Muscle of back (tissue), 11 donors: ENCODE results near the gene MSANTD2. TPM values are rescaled to one million over a fixed set of nuclear protein-coding genes. Genes with fewer than 3 reads are reported as not detected.

ENCODE experiments used
- DNase-seq, 3 donors: peaks; one replicate each; pipeline versions ENCODE4 v3.0.0 to v3.0.0-alpha.2; 2013
- polyA plus RNA-seq, 10 donors: library from polyadenylated mRNA; unstranded; fragments of 120-200 nt; gene quantifications; one replicate each; pipeline ENCODE4 v1.2.1, GENCODE V29; 2013; ENCODE audit not compliant: insufficient read length in 10 of 10

The MSANTD2 gene
- polyA plus RNA-seq, 10 donors, result 9.4 to 22.7 (median 13.8) TPM

DNA sequence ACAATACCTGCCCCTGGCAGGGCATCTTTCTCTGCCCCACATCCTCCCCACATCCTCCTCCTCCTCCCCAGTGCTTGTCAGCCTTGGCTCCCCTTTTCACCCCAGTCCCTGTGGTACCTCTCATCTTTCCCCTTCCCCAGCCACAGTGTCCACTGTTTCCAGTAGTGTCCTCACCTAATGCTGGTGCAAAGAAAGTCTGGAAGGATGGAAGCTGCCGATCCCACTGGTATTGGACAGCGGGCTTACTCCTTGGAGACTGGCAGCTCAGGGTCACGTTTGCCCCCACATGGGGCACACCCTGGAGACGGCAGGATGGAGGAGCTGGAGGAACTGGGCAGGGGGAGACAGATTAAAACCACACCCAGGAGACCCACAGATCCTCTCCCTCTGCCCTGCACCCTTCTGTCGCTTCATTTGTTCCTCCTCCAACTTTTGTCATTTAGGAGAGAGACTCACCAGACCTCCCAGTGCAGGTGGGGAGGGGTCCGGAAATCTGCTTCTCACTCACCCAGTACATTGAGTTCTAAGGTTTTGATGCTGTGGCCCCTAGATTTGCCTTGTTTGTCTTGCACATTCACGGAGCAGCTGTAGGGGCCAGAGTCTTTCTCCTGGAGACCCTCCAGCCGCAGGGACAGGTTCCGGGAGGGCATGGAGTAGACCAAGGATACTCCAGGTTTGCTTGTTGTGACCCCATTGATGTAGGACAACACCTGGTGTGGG lies 44.0 kb downstream of the MSANTD2 start:
- no peak for DNase-seq

DNA sequence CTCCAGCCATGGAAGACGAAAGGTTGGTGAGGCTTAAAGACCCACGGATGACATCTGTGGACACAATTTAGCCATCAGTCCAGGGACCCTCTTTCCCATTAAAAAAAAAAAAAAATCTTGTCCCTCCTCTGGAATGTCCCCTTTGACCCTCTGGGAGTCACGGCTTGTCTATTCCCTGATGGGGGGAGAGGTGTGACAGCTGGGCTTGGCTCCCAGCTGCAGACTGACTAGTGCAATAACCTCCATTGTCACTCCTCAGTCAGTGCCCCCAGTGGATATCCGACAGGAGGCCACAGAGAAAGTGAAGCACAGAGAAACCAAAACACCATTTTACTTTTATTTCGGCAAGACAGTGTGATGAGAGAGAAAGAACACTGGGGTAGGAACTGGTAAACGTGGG lies 45.5 kb downstream of the MSANTD2 start:
- DNase-seq, result no peak

DNA sequence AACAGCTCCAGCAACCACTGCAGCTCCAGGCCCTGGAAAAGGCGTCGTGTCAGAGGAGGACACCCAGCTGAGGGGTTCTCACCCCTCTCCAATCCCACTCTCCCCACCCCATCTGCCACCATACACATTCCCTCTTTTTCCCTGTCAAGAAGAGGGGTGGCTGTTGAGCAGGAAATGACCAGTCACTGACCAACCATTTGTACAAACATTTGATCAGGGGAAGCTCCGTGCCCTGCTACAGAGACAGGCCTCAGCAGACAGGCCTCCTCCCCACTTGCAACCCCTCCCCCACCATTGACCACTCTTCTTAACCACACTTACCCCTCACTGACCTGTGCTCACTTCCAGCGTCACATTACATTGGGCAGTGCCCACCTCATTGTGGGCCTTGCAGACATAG lies 45.9 kb downstream of the MSANTD2 start:
- DNase-seq, result no peak

DNA sequence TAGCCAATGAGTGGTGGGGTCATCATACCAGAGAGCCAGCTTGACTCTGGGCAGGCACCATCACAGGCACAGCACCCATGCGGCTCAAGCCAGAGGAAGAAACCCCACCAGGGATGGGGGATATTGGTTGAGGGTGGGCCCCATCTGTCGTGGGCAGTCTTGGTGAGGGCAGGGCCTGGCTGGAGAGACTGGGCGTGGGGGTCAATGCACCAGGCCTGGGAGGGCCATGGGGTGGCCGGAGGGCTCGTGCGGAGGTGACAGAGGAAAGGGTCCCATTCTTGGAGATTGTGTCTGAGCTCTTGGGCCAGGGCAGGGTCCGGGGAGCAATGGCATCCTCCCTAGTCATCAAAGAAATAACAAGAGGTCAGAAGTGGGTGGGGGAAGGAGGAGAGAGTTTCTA lies 46.6 kb downstream of the MSANTD2 start:
- no peak for DNase-seq

DNA sequence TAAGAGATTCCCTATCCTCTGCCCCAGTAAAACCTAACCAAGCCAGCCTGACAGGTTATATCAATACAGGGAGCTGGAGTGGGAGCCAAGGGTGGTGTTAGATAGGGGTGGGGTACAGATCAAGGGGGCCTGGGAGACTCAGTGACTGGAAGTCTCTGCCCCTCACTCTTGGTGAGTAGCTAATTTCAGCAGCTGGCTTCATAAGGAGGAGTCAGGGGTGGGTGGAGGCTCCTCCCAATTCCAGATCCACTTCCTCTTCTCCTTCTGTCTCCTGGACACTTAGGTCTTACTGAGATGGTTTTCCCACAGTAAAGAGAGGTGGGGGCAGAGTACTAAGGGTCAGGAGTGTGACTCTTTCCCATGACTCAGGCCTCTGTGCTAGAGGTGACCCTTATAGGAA lies 47.0 kb downstream of the MSANTD2 start:
- no peak for DNase-seq

DNA sequence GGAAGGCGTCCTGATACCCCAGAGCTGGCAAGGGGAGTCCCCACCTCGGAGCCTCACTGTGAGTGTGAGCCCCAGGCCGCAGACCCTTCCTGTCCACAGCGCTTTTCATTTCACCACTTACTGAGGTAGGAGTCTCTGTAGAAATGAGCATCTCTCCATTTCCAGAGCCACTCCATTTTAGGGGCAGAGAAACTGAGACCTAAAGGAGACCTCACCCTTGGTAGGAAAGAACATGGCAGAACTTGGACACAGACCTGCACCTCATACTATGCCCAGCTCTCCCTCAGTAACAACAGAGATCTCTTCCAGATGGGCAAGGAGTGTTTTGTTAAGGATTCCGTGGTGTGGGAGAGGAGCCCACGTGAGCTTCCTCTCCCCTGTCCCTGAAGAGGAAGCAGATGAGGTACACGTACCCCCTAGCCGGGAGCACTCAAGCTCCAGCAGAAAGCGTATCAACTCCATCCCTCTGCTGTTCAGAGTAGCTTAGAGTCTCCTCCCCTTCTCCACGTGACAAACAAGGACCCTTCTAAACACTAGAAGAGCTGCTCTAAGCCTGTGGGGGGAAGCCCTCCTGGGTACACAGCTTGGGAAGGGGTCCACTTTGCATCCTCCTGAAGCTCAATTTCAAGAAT lies 47.6 kb downstream of the MSANTD2 start:
- no peak for DNase-seq

DNA sequence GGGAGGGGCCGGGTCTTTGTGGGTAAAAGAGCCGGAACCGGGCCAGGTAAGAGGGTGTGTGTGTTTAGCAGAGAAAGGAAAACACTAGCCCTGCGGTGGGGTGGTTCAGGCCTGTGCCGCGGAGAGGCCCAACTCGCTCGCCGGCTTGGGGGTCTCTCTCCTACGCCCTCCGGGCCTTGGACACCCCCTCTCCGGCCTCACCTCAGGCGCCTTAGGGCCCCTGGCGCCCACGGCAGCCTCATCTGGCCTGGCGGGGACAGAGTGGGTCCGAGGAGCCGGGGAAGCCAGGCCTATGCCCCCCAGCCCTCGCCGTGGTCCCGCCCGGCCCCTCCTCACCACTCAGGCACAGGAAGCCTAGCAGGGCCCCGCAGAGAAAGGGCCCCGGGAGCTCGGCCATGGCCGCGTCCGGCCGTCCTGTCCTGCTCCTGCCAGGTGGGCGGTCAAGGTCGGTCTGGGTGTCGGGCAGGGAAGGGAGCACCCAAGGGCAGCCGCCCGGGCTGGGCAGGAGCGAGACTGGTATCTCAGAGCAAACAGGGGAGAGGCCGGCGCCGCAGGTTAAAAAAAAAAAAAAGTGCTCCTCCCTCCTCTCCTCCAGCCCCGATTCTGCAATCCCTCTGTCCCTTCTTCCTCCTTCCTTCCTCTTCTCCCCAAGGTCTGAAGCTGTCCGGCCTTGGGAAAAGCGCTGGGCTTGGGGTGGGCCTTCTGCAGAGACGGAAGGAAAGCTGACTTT lies 48.3 kb downstream of the MSANTD2 start, which contains the start of gene VSIG2:
Gene VSIG2, minus strand, starts transcription at position 515 of the 730 bp plus-strand sequence. Its CDS starts 118 bp downstream, at position 397.
- DNase-seq, result no peak

DNA sequence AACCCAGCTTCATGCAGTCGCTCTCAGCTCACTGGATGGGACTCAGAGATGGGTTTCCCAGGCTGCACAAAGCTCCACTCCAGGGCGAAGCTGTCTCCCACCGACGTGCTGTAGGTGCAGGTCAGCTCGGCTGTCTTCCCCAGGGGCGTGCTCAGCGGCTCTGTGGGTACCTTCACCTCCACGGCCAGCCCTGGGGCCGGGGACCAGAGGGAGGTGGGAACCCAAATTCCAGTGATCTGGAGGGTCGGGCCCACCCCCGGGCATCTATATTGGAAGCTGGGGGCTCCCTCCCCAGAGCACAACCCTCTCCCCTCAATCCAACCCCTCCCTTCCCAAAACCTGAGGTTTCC lies 48.8 kb downstream of the MSANTD2 start:
- DNase-seq, result no peak

DNA sequence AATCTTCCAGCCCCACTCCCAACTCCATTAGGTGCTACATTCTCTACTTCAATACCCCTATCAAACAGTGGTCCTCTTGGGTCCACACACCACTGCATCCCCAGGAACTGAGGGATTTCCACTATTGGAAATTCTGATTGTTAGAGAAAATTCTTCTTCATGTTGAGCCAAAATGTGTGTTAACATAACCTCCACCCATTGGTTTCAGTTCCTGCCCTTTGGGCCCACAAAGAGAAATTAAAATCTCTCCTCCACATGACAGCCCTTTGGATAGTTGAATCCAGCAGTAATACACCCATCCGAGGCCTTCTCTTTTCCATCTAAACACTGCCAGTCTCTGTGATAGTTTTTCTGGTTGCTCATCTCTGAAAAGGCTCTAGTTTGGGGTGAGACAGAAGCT lies 50.3 kb downstream of the MSANTD2 start:
- DNase-seq, result no peak

DNA sequence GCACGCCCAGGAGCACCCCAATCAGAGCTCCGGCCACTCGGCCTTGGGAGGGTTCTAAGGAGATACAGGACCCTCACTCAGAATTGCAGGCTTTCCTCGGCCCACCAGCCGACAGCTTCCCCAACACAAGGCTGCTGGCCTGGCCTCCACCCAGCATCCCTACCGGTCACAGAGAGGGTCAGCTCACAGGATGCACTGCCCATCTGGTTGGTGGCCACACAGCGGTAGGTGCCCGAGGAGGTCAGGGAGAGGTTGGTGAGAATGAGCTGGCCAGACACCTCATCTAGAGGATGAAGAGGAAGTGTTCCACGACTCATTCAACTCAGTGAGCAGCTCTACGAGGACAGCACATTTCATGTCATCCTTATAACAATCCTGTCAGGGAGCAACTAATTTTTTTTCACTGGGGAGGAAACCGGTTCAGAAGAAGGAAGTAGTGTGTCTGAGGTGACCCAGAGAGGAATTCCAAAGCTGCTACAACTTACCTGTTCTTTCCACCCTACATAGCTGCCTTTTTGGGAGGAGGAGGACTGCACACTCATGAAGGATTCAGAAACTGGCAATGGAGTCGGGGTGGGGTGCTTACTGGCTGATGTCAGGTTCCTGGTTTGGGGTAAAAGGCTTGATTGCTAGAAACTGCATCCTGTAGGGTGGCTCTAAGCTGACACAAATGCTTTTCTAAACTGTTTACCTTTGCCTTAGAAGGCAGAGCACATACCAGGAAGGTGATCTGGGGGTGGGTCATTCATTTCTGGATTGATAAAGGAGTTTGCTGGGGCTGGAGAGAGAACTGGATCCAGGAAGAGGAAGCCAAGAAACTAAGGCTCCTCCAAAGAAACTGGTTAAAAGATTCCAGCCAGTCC lies 51.5 kb downstream of the MSANTD2 start:
- no peak for DNase-seq

DNA sequence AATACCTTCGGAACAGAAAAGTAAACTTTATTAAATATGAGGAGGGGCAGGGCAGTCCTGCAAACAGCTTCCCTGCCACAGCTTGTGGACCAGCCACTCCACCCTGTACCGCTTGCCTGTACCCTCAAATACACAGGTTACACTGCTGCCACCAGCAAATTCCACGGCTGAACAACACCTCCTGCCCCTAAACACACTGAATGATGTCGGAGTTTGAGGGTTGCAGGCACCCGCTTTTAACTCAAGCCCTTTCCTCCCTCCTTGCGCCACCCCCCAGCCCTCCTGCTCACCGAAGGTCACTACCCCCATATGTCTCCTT lies 52.1 kb downstream of the MSANTD2 start:
- DNase-seq, result no peak

DNA sequence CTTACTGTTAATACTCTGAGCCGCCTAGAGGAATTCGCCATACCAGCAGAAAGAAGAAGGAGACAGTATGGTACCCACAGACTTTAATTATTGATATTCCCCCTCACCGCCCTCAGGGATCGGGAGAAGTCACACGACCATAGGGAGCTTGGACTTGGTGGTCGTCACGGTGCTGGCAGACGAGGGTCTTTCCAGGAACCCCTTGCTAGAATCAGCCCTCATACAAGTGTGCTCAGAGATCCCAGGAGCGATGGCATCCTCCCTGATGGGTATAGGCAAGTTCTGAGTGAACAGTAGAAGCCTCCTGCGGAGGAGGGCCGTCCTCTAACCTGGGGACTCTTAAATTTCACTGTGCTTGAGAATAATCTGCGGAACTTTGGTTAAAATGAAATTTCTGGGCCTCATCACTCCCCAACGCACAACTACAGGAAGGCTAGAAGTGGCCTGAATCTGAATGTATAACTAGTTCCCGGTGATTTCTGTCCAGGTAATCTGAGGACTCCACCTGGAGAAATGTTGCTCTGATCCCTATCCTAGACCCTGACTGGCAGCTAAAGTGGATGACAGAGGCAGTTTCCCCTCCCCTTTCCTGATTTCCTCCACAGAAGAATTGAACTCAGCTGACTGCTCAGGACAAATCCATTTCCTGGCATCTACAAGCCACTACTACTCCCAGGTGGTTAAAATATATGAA lies 52.7 kb downstream of the MSANTD2 start:
- no peak for DNase-seq

DNA sequence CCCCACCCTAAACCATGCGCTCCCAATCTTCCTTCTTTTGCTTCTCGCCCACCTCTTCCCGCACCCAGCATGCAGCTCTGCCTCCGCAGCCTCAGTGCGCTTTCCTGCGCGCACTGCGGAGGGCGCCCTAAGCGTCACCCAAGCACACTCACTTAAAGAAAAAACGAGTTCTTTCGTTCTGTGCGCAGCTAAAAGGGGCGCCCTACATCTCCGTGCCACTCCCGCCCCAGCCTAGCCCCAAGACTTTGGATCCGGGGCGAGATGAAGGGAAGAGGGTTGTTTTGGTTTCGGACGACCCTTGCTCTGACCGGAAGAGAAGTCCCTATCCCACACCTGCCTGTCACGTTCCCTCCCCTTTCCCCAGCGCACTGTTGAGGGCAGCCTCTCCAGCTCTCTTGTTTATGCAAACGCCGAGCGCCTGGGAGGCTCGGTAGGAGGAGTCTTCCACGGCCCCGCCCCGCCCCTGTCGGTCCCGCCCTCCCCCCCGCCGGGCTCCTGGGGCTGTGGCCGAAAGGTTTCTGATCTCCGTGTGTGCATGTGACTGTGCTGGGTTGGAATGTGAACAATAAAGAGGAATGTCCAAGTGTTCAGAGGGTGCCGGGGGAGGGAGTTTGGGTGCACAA lies 53.5 kb downstream of the MSANTD2 start:
- peak in 1 of 3 donors; percentile 46 for DNase-seq

DNA sequence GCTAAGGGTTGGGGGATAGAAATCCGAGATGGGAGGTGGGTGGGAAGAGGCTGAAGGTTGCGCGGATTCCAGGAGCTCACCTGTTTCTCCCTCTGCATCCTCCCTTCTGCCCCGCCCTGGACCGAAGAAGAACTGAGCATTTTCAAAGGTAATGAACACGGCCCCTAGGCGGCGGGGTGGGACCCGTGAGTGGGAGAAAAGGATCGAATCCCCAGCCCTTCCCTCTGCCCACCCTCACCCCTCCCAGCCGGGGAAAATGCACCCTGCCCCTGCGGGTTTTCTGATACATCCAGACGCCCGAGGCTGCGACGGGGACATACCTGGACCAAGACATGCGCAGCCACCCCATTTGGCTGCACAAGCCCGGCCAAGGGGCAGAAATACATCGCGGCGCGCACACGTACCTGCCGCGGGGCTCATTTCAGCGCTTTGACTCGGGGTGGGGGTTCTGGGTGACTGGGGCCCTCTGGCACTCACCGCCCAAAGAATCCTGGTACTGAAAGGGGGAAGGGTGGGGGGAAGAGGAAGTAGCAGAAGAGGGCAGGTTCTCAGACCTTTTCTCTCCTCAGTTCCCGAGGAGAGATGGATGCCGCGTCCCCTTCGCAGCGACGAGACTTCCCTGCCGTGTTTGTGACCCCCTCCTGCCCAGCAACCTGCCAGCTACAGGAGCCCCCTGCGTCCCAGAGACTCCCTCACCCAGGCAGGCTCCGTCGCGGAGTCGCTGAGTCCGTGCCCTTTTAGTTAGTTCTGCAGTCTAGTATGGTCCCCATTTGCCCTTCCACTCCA lies 54.2 kb downstream of the MSANTD2 start:
- peak in 1 of 3 donors; percentile 16 for DNase-seq

DNA sequence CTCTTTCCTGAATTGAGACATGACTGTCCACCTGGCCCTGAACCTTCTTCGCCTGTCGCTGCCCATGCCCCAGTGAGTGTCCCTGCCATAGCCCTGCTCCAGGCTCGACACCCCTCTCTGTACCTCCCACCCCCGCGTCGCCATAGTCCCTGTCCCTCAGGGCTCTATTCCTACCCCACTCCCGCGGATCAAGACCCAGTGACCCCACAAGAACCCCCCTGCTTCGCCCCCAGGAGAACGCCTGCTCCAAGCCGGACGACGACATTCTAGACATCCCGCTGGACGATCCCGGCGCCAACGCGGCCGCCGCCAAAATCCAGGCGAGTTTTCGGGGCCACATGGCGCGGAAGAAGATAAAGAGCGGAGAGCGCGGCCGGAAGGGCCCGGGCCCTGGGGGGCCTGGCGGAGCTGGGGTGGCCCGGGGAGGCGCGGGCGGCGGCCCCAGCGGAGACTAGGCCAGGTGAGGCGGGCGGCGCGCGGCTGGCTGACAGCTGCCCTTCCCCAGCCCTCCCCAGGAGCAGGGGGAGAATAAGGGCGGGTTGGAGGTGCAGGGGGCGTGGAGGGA lies 54.9 kb downstream of the MSANTD2 start:
- DNase-seq, result no peak

DNA sequence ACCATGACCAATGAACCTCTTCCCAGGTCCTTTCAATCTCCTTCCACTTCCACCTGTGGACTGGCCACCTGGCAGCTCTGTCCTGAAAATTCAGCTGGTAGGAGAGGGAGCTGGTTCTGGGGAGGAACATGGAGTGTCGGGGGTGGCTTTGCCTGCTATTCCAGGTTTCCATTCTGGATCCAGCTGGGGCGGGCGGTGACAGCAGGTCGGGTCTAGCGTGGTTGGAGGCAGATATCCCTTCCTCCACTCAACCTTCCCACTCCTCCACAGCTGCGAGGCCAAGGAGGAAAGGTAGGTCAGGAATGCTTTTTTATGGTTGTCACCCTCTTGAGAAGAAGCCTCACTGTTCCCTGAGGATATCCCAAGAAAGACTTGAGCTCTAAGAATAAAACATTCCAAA lies 57.2 kb downstream of the MSANTD2 start:
- DNase-seq, result no peak

DNA sequence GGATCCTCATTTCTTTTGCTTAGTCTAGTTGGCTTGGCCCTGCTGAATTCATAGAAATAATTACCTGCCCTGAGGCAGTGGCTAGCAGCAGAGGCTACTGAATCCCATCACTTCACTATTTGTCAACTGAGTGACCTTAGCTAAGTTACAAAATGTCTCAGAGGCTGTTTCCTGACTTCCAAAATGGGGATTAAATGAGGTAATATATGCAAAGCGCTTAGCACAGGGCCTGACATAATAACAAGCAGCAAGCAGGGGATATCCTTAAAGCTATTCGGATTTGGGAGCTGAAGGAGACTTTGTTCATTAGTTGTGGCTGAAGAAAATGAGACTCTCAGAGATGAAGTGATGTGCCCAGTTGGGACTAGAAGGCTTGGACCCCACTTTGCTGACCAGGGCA lies 57.7 kb downstream of the MSANTD2 start:
- no peak for DNase-seq

DNA sequence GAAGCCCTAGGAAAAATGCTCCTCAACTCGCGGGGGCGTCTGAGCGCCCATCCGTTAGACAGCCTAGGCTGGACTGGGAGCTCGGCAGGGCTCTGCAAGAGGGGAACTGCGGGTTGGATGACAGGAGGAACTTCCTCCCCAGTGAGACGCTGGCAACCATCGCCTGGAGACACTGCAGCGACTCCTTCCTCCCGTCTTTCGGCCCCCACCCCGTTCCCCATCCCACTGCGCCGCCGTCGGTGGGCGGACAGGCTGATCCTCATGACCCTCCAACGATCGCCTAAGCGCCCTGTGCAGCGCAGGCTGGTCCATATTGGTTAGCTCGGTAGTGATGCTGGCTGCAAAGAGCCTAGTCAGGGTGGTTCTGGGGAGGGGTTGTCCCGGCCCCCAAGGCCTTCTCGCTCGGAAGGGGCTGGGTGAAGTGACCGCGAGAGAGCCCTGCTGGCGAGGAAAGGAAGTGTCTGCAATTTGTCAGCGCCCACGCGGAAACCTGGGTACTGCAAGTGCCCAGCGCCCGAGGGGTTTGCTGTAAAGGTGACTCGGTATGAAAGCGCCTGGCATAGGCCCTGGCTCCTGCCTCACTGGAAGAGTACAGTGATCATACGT lies 59.8 kb downstream of the MSANTD2 start:
- no peak for DNase-seq

DNA sequence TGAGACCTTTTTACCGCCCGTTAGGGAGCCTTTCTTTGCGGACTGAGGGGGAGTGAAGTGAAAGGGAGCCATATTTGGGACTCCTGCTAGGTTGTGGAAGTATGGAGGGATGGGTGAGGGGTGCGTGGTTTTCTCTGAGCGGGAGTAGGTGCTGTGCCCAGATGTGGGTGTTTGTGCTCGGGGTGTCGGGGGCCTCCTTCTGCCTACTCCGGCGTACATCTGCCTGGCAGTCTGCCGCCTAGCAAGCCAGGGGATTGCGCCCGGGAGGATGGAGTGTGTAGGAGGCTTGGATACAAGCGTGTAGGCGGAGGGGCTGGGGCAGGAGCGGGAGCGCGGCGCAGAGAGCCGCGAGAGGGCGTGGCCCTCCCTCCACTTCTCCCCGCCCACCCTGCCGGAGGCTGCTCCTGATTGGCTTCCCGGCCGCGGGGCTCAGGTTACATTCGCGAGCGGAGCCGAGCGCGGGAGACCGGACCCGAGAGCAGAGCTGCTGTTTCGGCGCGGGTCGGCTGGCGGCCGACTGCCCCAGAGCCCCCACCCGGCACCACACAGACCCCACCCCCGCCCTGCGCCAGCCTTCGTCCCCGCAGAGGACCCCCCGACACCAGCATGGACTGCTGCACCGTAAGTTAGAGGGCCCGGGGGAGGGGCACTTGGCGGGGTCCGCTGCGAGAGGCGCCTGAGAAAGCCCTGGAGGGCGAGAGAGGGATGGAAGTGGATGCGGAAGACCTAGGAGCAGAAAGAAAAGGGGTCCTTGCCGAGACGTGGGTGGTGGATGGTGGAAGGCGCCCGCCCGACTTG lies 60.5 kb downstream of the MSANTD2 start, which contains the start of gene NRGN:
Gene NRGN, plus strand, starts transcription at position 464 of the 798 bp plus-strand sequence. Its CDS starts 143 bp downstream, at position 607.
- DNase-seq, result peak; percentile 87 to 97 (median 93)
